HUES48 (cell line): Measurements from ENCODE around the gene NTM.
"Not testable (repeated sequence)": the region's sequence is repeated elsewhere in the genome, so short reads cannot be mapped to it uniquely, and the experiment has no call there.

Experiments
- H3K27ac ChIP-seq: one replicate; pipeline ENCODE4 v1.7.0; 2013; ENCODE audit warnings: low read depth, low read length, inconsistent platforms
- H3K27me3 ChIP-seq: 2 replicates; pipeline ENCODE4 v1.6.1; 2013; ENCODE audit warnings: mild to moderate bottlenecking, low read length; ENCODE audit not compliant: control insufficient read depth, insufficient read depth
- H3K36me3 ChIP-seq: 2 replicates; pipeline ENCODE4 v1.6.1; 2013; ENCODE audit warnings: low read length; ENCODE audit not compliant: control insufficient read depth, insufficient read depth
- H3K4me1 ChIP-seq: 2 replicates; pipeline ENCODE4 v1.6.1; 2013; ENCODE audit warnings: mild to moderate bottlenecking, low read length; ENCODE audit not compliant: control insufficient read depth, insufficient read depth
- H3K4me3 ChIP-seq: 2 replicates; pipeline ENCODE4 v1.5.1; 2013; ENCODE audit warnings: mild to moderate bottlenecking, low read depth, low read length
- H3K9ac ChIP-seq: 2 replicates; pipeline ENCODE4 v1.6.1; 2013; ENCODE audit warnings: mild to moderate bottlenecking, low read depth, low read length, moderate library complexity
- H3K9me3 ChIP-seq: 2 replicates; pipeline ENCODE4 v1.6.1; 2013; ENCODE audit warnings: low read length; ENCODE audit not compliant: control insufficient read depth, insufficient read depth

The NTM gene

DNA sequence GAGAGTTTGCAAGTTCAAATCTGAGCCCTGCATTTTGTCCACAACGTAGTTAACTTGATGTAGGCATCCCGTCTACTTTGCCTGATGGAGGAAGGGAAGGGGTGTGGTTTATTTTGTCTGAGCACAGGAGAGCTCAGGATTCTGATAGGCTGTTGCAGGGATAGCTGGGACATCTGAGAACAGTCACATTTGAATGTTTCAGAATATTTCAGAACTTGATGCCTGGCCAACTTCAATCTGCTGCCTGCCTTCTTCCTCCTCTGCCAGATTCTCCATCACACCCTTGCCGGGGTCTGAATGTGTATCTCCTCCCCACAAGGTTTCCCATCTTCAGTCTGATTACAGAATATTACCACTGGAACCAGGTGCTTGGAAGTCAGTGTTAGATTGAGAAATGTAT is 51.6 kb downstream of the NTM start:
- Histone ChIP-seq H3K4me1 (0 out of 2 replicates have a peak, but pooled peaks cover 5% of the 10 kb centered on the region), H3K4me3 (no peak overlapping the region), H3K9me3 (no peaks in the 10 kb centered on the region), H3K9ac (no peak overlapping the region), H3K27ac (no peak overlapping the region), H3K27me3 (no peaks in the 10 kb centered on the region), H3K36me3 (no peaks in the 10 kb centered on the region)

DNA sequence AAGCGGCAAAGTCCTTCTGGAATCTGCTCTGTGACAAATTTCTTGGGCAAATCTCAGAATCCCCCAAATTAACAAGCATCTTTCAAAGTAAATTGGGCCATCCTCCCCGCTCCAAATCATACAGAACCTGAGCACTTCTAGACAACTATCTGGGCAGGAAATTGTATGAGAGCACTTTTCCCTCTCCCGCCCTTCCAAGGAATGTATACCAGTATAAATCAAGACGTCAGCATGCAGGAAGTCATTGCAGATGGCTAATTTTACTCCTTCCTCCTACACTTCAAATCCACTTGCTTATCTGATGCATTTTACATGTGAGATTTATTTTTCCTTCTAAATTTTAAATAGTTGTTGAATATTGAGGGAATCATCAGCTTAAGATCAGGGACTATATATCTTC is 52.1 kb downstream of the NTM start:
- no peak overlapping the region for H3K9ac ChIP-seq
- no peaks in the 10 kb centered on the region for H3K27me3 ChIP-seq
- no peaks in the 10 kb centered on the region for H3K36me3 ChIP-seq
- H3K27ac ChIP-seq = no peak overlapping the region
- 0 out of 2 replicates have a peak, but pooled peaks cover 5% of the 10 kb centered on the region for H3K4me1 ChIP-seq
- no peaks in the 10 kb centered on the region for H3K9me3 ChIP-seq
- no peak overlapping the region for H3K4me3 ChIP-seq

DNA sequence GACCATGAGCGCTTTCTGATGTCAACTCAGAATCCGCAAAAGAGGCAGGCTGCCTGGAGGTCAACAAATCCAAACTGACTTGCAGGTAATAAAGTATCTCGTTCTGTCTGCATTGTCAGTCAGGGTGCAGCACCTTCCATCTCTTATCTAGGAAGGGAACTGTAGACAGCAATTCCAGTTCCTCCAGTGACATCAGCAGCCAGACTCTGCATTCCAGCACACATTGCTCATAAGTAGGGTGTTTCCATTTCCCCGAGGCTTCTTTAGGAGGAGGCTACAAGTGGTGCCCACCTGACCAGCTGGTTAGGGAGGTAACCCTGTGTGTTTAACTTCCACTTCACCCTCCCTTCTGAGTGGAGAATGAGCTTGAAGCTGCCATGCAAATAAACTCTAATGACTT is 53.3 kb downstream of the NTM start:
- Histone ChIP-seq H3K9ac (no peak overlapping the region), H3K27ac (no peak overlapping the region), H3K4me1 (0 out of 2 replicates have a peak, but pooled peaks cover 5% of the 10 kb centered on the region)

DNA sequence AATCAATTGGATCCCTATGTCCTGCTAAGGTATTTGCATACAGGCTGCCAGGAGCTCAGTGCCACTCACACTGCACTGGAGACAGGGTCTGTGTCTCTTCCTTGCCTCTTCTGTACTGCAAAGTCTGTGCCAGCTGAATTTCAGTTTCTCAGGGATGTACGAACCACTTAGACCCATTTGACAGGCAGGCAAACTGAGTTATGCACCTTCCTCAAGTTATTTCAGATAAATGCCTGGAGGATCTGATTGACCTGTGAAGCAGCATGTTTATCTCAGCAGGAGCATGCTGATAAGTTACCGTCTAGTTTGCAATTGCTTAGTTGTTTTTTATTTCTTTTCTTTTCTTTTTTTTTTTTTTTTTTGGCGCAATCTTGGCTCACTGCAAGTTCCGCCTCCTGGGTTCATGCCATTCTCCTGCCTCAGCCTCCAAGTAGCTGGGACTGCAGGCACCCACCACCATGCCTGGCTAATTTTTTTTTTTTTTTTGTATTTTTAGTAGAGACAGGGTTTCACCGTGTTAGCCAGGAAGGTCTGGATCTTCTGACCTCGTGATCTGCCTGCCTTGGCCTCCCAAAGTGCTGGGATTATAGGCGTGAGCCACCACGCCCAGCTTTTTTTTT is 54.0 kb downstream of the NTM start:
- H3K9me3 ChIP-seq, H3K27ac ChIP-seq, H3K27me3 ChIP-seq, H3K4me1 ChIP-seq, H3K4me3 ChIP-seq, H3K36me3 ChIP-seq, H3K9ac ChIP-seq: not testable (repeated sequence)

More for the DNA sequence above, 53.3 kb downstream of the NTM start:
- H3K9me3 ChIP-seq = no peaks in the 10 kb centered on the region
- no peaks in the 10 kb centered on the region for H3K36me3 ChIP-seq
- H3K4me3 ChIP-seq = no peak overlapping the region
- no peaks in the 10 kb centered on the region for H3K27me3 ChIP-seq

DNA sequence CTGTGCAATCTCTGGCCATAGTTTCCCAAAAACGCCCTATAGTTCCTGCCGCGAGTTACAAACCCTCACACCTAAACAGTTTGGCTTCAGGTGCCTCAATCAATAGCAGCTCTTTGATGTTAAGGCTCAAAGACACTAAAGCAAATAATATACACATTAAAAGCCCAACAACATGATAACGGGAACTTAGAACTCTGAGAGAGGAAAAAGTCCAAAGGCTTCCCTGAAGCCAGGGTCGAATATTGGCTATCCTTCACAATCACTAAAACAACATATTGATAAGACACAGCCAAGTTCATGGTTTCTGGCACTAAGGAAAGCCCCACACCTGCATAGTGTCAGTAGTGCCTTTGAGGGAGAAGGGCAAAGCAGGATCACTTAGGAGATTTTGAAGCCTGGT is 54.9 kb downstream of the NTM start:
- Histone ChIP-seq H3K9me3 (no peaks in the 10 kb centered on the region), H3K4me3 (no peak overlapping the region), H3K27ac (no peak overlapping the region), H3K9ac (no peak overlapping the region), H3K36me3 (no peaks in the 10 kb centered on the region), H3K4me1 (0 out of 2 replicates have a peak, but pooled peaks cover 5% of the 10 kb centered on the region), H3K27me3 (no peaks in the 10 kb centered on the region)

DNA sequence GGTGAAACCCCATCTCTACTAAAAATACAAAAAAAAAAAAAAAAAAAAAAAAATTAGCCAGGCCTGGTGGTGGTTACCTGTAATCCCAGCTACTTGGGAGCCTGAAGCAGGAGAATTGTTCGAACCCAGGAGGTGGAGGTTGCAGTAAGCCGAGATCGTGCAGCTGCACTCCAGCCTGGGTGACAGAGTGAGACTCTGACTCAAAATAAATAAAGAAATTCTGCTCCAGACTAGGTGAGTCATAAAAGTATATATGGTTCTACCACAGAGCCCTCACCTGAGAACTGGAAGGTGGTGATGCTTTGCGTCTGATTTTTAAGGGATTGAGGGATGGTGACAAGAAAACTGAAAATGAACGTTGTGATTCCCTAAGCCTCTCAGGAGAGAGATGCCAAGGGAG is 58.4 kb downstream of the NTM start:
- 0 out of 2 replicates have a peak, but pooled peaks cover under 1% of the 10 kb centered on the region for H3K4me1 ChIP-seq
- H3K36me3 ChIP-seq = no peaks in the 10 kb centered on the region
- H3K9ac ChIP-seq = no peak overlapping the region
- H3K27me3 ChIP-seq = no peaks in the 10 kb centered on the region
- H3K4me3 ChIP-seq = no peak overlapping the region
- no peaks in the 10 kb centered on the region for H3K9me3 ChIP-seq
- H3K27ac ChIP-seq = no peak overlapping the region

DNA sequence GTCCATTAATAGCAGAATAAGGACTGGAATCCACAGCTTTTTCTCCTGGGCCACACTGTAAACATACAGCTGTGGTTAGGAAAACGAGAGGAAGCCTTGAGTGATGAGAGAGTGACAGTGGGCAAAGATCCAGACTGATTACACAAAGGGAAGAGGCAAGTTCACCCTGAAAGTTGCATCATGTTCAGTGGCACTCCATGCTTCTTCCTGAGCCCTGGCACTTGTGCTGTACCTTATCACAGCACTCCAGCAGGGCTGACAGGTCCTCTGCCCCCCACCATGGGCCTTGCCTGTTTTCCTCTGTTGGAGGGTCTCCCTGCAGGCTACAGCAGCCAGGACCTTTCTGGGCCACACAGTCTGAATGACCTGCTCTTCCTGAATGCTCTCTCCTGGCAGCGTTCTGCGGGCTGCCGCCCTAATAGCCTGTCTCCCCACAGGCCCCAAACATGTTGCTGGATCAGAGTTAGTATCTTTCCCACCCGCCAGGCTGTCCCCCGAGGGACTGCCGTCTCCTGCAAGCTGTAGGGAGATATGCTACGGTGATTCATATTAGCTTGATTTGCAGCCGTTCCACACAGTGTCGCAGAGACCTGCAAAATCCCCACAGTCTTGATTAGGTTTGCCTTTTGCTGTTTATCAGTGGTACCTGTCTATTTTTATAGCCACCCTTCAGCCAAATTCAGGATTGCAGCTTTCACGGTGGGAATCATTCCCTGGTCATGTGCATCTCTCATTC is 60.2 kb downstream of the NTM start:
- H3K9ac ChIP-seq = no peak overlapping the region
- H3K27me3 ChIP-seq = no peaks in the 10 kb centered on the region
- H3K27ac ChIP-seq = no peak overlapping the region
- H3K9me3 ChIP-seq = no peaks in the 10 kb centered on the region
- H3K4me1 ChIP-seq = no peaks in the 10 kb centered on the region
- no peak overlapping the region for H3K4me3 ChIP-seq
- no peaks in the 10 kb centered on the region for H3K36me3 ChIP-seq

DNA sequence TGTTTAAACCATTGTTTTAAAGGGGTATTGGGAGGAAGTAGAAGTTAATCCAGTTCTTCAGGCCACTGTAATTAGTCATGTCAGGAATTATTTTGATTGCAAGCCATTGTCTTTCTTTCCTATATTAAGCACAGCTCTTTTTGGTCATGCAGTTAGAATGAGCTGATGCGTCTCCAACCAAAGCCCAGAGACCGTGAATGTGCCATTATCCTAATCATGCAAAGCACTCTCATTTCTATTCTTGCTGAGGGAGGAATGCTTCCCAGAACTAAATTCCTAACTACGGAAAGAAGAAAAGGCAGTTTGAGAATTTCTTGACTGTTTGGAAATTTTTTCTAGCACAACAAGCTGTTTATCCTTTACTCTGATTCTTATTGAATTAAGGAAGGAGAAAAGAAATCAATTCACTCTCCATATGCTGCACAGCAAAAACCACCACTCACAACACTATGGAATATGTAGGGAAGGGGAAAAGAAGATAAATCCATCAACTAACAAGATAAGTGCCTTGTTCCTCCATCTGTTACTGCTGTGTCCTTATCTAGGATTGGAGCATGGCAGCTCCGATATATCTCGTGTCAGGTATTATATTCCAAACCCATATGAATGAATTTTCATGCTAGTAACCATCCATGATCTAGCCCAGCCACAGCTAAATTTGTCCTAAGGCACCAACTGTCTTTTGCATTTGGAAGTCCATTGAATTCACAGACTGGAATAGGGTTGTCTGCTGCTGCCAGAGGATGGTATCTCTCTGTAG is 70.8 kb downstream of the NTM start:
- H3K9me3 ChIP-seq = peaks cover 17% of the 10 kb centered on the region
- H3K27me3 ChIP-seq = no peaks in the 10 kb centered on the region
- no peak overlapping the region for H3K4me3 ChIP-seq
- no peaks in the 10 kb centered on the region for H3K4me1 ChIP-seq
- no peak overlapping the region for H3K9ac ChIP-seq
- no peaks in the 10 kb centered on the region for H3K36me3 ChIP-seq
- H3K27ac ChIP-seq = no peak overlapping the region

DNA sequence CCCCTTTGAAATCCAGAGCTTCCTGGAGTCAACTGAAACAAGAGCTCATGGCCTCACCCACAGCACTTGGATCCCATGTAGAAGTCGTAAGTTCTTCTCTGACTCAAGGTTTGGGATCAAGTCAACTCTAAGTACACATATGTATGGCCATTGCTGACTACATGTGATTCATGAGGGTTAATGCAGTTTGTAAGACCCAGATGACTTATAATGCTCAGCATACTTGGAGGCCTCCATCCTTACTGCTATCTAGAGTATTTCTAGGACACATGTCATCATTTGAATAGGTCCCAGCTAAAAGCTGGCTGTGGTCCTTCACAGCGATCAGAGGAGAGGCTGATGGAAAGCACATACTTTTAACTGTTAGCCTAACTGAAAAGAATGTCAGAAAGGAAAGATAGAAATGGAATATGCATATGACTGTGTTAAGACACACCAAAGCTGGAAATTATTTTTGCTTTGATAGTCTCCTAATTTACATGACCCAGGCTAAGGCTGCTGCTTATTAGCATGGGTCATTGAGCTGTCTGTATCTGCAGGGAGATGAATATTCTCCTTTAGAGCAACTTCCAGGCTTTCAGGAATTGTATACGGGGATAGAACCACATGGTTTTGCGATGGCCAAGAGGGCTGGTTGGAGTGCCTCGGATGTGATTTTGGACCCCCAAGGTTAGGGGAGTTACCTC is 76.3 kb downstream of the NTM start:
- no peak overlapping the region for H3K4me3 ChIP-seq
- no peaks in the 10 kb centered on the region for H3K36me3 ChIP-seq
- no peak overlapping the region for H3K27ac ChIP-seq
- no peaks in the 10 kb centered on the region; the same call in 1 of the 2 replicates for H3K4me1 ChIP-seq
- H3K9ac ChIP-seq = no peak overlapping the region
- H3K9me3 ChIP-seq = no peaks in the 10 kb centered on the region
- H3K27me3 ChIP-seq = no peaks in the 10 kb centered on the region

DNA sequence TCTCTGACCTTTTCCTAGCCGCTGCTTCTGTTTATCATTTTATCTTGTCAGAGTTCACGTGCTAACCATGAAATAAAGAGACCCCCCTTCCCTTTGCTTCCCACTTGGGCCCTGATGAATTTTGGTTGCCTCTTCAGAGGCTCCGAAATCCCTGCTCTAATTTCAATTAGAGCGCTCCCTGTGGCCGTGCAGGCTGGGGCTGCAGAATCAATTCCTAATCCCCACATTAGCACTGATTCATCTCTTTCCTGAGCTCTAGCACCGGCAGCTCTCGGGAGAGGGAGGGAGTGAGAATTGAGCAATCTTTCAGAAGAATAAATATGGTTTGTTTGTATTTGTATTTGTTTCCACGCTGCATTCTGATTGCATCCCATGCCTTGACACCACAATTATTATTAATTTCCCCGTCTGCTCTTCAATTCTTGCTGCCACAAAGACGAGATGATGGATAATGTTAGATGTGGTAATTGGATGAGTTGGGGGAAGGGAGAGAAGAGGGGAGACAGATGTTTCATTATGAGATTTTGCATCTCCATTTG is 76.9 kb downstream of the NTM start:
- no peaks in the 10 kb centered on the region; the same call in 1 of the 2 replicates for H3K4me1 ChIP-seq
- H3K27ac ChIP-seq = no peak overlapping the region
- no peaks in the 10 kb centered on the region for H3K27me3 ChIP-seq
- H3K9ac ChIP-seq = no peak overlapping the region
- H3K36me3 ChIP-seq = no peaks in the 10 kb centered on the region
- H3K4me3 ChIP-seq = no peak overlapping the region
- no peaks in the 10 kb centered on the region for H3K9me3 ChIP-seq
